Parathyroid adenoma (tissue), 2 donors: Measurements from ENCODE around the gene NCOA3.
"Not testable (repeated sequence)": the region's sequence is repeated elsewhere in the genome, so short reads cannot be mapped to it uniquely, and the experiment has no call there.

Experiments
- H2AFZ ChIP-seq: fragments of 300-600 bp; sonication (generic); one replicate; pipeline ENCODE4 v1.7.0; 2017; ENCODE audit warnings: antibody characterized with exemption, mild to moderate bottlenecking
- H3K27ac ChIP-seq: fragments of 300-600 bp; sonication (generic); one replicate; pipeline ENCODE4 v1.7.0; 2017
- H3K27me3 ChIP-seq: fragments of 300-600 bp; sonication (generic); one replicate; pipeline ENCODE4 v1.7.0; 2017; ENCODE audit warnings: low read length; ENCODE audit not compliant: control insufficient read depth, insufficient read depth
- H3K36me3 ChIP-seq: fragments of 300-600 bp; sonication (generic); one replicate; pipeline ENCODE4 v1.7.0; 2017; ENCODE audit warnings: low read length; ENCODE audit not compliant: control insufficient read depth, insufficient read depth
- H3K4me1 ChIP-seq: fragments of 300-600 bp; sonication (generic); one replicate; pipeline ENCODE4 v1.7.0; 2017; ENCODE audit warnings: control low read depth
- H3K4me2 ChIP-seq: fragments of 300-600 bp; sonication (generic); one replicate; pipeline ENCODE4 v1.7.0; 2017; ENCODE audit warnings: low read length
- H3K4me3 ChIP-seq: fragments of 300-600 bp; sonication (generic); one replicate; pipeline ENCODE4 v1.7.0; 2017; ENCODE audit warnings: low read depth, low read length
- H3K79me2 ChIP-seq: fragments of 300-600 bp; sonication (generic); one replicate; pipeline ENCODE4 v1.7.0; 2017; ENCODE audit warnings: control low read depth
- H3K9ac ChIP-seq: fragments of 300-600 bp; sonication (generic); one replicate; pipeline ENCODE4 v1.7.0; 2017; ENCODE audit warnings: mild to moderate bottlenecking
- H3K9me3 ChIP-seq: fragments of 300-600 bp; sonication (generic); one replicate; pipeline ENCODE4 v1.7.0; 2017; ENCODE audit warnings: low read length; ENCODE audit not compliant: control insufficient read depth
- TF ChIP-seq, protein P1 (sequence below): fragments of 300-600 bp; sonication (generic); IDR thresholded peaks from one replicate; pipeline ENCODE4 v1.7.0; 2017; ENCODE audit warnings: antibody characterized with exemption, mild to moderate bottlenecking
- donor health status: primary hyperparathyroidism.

NCOA3 gene

DNA sequence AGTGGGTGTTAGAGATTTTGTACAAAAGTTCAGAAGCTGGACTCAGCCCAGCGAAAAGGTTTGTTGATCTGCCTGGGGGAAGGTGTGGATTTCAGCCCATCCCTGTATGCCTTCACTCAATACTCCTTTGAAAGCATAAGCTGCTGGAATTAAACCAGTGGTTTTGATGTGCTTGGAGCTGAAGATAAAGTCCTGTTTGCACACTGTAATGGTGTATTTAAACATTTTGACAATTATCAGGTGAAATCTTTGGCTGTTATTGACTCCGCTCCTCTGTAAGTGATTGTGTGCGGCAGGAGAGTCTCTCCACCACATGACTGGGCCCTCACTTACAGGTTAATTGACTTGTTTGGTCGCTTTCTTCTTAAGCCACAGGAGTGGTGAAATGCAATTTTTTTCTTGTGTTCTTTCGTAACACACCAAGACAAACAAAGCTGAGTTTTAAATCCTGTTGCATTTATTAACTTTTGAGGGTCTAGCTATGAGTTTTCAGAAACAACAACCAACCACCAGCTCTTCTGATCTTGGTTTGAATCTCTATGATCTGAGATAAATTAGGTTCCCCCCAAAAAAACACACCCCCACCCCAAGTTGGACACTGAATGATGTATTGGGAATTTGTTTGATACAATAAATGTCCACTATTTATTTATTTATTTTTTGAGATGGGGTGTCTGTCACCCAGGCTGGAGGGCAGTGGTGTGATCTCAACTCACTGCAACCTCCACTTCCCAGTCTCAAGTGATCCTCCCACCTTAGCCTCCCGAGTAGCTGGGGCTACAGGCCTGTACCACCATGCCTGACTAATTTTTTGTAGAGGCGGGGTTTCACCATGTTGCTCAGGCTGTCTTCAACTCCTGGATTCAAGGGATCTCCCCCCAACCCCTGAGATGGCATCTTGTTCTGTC is 46.3 kb upstream of the NCOA3 start:
- no peaks in the 10 kb centered on the region for H3K9me3 ChIP-seq
- H3K4me3 ChIP-seq = no peak overlapping the region
- no peaks in the 10 kb centered on the region for H3K4me1 ChIP-seq
- H3K27me3 ChIP-seq = no peaks in the 10 kb centered on the region
- no peak overlapping the region for H3K27ac ChIP-seq
- no peak overlapping the region for H3K9ac ChIP-seq
- no peaks in the 10 kb centered on the region for H3K36me3 ChIP-seq
- no peaks in the 10 kb centered on the region for H3K79me2 ChIP-seq
- no peak overlapping the region for H2AFZ ChIP-seq
- H3K4me2 ChIP-seq = no peak overlapping the region
- TF ChIP-seq, protein P1, sequence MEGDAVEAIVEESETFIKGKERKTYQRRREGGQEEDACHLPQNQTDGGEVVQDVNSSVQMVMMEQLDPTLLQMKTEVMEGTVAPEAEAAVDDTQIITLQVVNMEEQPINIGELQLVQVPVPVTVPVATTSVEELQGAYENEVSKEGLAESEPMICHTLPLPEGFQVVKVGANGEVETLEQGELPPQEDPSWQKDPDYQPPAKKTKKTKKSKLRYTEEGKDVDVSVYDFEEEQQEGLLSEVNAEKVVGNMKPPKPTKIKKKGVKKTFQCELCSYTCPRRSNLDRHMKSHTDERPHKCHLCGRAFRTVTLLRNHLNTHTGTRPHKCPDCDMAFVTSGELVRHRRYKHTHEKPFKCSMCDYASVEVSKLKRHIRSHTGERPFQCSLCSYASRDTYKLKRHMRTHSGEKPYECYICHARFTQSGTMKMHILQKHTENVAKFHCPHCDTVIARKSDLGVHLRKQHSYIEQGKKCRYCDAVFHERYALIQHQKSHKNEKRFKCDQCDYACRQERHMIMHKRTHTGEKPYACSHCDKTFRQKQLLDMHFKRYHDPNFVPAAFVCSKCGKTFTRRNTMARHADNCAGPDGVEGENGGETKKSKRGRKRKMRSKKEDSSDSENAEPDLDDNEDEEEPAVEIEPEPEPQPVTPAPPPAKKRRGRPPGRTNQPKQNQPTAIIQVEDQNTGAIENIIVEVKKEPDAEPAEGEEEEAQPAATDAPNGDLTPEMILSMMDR = no peak

DNA sequence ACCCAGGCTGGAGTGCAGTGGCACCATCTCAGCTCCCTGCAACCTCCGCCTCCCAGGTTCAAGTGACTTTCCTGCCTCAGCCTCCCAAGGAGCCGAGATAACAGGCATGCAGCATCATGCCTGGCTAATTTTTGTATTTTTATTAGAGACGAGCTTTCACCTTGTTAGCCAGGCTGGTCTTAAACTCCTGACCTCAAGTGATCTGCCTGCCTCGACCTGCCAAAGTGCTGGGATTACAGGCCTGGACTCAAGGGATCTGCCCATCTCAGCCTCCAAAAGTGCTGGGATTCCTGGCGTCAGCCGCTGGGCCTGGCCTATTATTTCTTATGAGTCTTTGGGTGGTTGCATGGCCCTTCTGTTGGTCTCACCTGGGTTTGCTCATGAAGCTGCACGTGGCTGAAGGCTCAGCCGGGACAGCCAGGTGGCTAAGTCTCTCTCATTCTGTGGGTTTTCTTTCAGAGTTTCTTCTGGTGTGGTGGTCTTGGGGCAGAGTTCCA is 45.6 kb upstream of the NCOA3 start:
- Histone ChIP-seq H3K4me1 (no peaks in the 10 kb centered on the region), H2AFZ (no peak overlapping the region), H3K27me3 (no peaks in the 10 kb centered on the region), H3K36me3 (no peaks in the 10 kb centered on the region), H3K4me3 (no peak overlapping the region), H3K4me2 (no peak overlapping the region), H3K9ac (no peak overlapping the region), H3K9me3 (no peaks in the 10 kb centered on the region), H3K79me2 (no peaks in the 10 kb centered on the region), H3K27ac (no peak overlapping the region)
- TF ChIP-seq, protein P1 = no peak

DNA sequence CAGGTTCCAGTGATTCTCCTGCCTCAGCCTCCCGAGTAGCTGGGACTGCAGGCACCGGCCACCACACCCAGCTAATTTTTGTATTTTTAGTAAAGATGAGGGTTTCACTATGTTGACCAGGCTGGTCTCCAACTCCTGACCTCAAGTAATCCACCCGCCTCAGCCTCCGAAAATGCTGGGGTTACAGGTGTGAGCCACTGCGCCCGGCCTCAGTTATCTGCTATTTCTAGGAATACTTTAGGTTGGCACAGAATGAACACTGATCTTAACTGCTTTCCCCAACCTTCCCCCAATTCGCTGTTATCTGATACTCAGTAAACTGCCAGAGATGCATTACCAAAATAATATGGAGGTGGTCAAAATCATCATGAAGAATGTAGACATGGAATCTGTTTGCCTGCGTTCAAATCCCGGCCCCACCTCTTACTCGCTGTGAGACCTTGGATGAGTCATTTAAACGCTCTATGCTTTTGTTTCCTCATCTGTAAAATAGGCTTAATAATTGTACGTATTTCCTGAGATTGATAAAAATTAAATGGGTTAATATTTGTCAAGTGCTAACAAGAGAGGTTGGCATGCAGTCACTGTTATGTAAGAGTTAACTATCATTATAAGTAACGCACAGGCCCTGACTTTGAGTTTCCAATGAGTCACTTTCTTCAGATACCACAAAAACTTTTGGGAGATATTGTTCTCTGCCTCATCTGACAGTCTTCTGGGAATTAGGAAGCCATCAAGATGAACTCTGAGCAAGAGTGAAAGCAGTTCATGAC is 44.5 kb upstream of the NCOA3 start:
- H3K4me1 ChIP-seq = no peaks in the 10 kb centered on the region
- H3K27me3 ChIP-seq = no peaks in the 10 kb centered on the region
- no peak overlapping the region for H3K4me3 ChIP-seq
- no peak overlapping the region for H3K9ac ChIP-seq
- H3K27ac ChIP-seq = no peak overlapping the region
- H2AFZ ChIP-seq = no peak overlapping the region
- no peaks in the 10 kb centered on the region for H3K79me2 ChIP-seq
- no peaks in the 10 kb centered on the region for H3K9me3 ChIP-seq
- no peak overlapping the region for H3K4me2 ChIP-seq
- no peaks in the 10 kb centered on the region for H3K36me3 ChIP-seq
- TF ChIP-seq, protein P1 = no peak

DNA sequence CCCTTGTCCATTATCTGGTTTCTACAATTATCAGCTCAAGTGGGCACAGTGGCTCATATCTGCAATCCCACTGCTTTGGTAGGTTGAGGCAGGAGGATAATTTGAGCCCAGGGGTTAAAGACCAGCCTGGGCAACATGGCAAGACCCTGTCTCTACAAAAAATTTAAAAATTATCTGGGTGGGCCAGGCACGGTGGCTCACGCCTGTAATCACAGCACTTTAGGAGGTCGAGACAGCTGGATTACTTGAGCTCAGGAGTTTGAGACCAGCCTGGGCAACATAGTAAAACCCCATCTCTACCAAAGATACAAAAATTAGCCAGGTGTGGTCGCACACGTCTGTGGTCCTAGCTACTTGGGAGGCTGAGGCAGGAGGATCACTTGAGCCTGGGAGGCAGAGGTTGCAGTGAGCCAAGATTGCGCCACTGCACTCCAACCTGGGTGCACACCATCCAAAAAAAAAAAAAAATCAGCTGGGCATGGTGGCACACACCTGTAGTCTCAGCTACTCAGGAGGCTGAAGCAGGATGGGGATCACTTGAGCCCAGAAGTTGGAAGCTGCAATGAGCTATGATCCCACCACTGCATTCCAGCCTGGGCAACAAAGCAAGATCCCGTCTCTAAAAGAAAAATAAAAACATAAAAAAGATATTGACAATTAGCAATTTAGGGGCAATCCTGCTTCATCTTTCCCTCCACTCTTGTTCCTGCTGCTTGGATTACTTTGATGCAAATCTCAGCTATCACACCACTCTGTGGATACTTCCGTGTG is 43.2 kb upstream of the NCOA3 start:
- not testable (repeated sequence) for H3K9ac ChIP-seq, H3K9me3 ChIP-seq, H3K4me2 ChIP-seq, H3K4me3 ChIP-seq, H3K79me2 ChIP-seq, H3K4me1 ChIP-seq, H3K27me3 ChIP-seq, H3K27ac ChIP-seq, H3K36me3 ChIP-seq, H2AFZ ChIP-seq
